Fibroblast of the conjunctiva (primary cell): Measurements from ENCODE around the gene MUC2.

ENCODE experiments used
- DNase-seq: peaks from one replicate; pipeline ENCODE4 v3.0.0-alpha.2; 2010; ENCODE audit warnings: low read depth

MUC2 gene

DNA sequence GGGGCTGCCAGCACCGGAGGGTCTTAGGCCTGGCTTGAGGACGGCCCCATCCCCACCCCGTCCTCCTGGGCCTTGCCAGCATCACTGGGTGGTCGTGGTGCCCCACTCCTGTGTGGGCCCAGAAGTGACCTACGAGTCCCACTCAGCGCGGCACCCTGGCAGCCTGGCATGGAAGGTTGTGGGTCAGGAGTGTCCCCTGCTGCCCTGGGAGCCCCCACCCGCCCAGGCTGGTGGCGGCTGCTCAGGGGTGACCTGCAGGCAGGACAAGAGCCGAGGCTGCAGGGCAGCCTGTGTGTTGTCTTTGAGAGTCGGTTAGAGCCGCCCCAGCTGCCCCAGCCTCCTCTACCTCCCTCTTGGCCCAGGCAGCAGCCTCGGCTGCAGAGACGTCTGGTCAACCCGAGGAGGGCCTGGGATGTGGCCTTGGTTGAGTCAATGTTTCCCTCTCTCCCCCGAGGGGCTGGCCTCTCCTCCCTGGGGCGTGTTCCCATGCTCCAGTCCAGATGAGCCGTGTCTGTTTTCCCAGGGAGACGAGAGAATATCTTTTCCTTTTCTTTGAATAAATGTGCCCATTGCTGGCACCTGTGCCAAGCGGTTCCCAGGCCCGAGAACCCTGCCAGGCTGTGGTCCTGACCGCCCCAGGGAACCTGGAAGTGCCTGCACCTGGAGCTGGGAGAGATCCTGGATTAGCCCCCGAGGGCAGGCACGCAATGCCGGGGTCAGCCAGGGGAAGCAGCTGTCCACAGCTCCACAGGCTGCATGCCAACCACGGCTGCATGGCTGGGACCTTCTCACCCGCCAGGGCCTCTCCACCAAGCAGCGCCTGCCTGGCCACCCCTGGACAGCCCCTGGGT is 47.4 kb downstream of the MUC2 start:
- no peak for DNase-seq

DNA sequence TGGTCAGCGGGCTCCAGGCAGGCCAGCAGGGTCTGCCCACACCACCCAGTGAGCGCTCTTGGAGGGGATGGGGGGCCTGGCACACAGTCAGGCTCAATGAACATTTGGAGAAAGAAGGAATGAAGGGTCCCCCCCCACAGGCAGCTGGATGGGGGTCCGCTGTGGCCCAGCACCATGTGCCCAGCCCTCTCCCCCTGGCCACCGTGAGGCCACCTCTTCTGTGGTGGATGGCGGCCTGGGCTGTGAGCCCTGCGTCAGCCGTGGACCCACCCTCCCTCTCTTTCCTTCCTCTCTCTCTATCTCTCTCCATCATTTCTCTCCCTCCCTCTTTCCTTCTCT is 48.0 kb downstream of the MUC2 start:
- no peak for DNase-seq

DNA sequence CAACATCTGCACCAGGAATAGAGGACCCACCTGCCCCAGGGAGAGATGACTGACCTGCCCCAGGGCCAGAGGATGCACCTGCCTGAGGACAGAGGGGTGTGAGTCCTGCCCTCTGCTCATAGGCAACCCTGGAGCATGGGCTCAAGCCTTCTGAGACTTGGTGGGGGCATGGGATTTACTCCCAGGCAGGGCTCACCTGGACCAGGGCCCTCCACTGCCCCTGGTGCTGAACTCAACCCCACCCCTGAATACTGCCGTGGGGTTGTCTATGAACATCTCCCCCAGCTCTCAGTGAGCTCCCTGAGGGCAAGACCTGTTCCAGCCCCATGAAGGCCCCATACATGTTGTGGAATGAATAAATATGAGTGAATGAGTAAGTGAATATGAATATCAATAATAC is 49.3 kb downstream of the MUC2 start:
- DNase-seq: no peak
